Activated CD4-positive, alpha-beta T cell treated with anti-CD3 and anti-CD28 coated beads for 36 hours (primary cell): ENCODE data around the gene SLAMF7. TPM values are rescaled to one million over a fixed set of nuclear protein-coding genes. Genes with fewer than 3 reads are reported as not detected.

Source experiments
- ATAC-seq: fragments of 200-7000 bp; cut with Tn5 transposase; one replicate; pipeline ENCODE4 v1.10.0; 2021; ENCODE audit warnings: mild to moderate bottlenecking, moderate library complexity
- CTCF ChIA-PET: fragments of 350-600 bp; sonication (Branson Sonifier 250); formaldehyde crosslinking; loops from one replicate; lab custom pipeline; 2021; ENCODE audit warnings: antibody characterized with exemption; lab: Charles Lee
- POLR2A ChIA-PET: fragments of 350-600 bp; sonication (Branson Sonifier 250); formaldehyde crosslinking; loops from one replicate; lab custom pipeline; 2021; ENCODE audit warnings: antibody characterized with exemption, inconsistent platforms; lab: Charles Lee
- DNase-seq: peaks from one replicate; pipeline ENCODE4 v3.0.0-alpha.2; 2020
- H3K27ac Mint-ChIP-seq: one replicate; pipeline ENCODE4 v1.8.0; 2021; ENCODE audit warnings: mixed read lengths
- H3K27me3 Mint-ChIP-seq: one replicate; pipeline ENCODE4 v1.8.0; 2021; ENCODE audit warnings: mixed read lengths
- H3K36me3 Mint-ChIP-seq: one replicate; pipeline ENCODE4 v1.8.0; 2021; ENCODE audit warnings: low read depth, mixed read lengths
- H3K4me1 Mint-ChIP-seq: one replicate; pipeline ENCODE4 v1.8.0; 2021; ENCODE audit warnings: mixed read lengths
- H3K4me3 Mint-ChIP-seq: one replicate; pipeline ENCODE4 v1.8.0; 2021; ENCODE audit warnings: mild to moderate bottlenecking, moderate library complexity, mixed read lengths
- H3K9me3 Mint-ChIP-seq: one replicate; pipeline ENCODE4 v1.8.0; 2021; ENCODE audit warnings: low read depth, mixed read lengths
- intact Hi-C, 2 experiments: fragments of 100-400 bp; cut with DNase I in 1 of 2; cut with micrococcal nuclease in 1 of 2; formaldehyde crosslinking; loops; one replicate each; pipeline versions ENCODE4 v1.14.2 to v1.15.1; 2022 to 2024; cut with DNase I, micrococcal nuclease
- total RNA-seq, 2 experiments: library from RNA; stranded (reverse); gene quantifications; one replicate each; pipeline ENCODE4 v1.2.3, GENCODE V29; 2021

SLAMF7 gene
- total RNA-seq, 2 experiments from 2014 or later = 35.9 to 40.3 TPM

DNA sequence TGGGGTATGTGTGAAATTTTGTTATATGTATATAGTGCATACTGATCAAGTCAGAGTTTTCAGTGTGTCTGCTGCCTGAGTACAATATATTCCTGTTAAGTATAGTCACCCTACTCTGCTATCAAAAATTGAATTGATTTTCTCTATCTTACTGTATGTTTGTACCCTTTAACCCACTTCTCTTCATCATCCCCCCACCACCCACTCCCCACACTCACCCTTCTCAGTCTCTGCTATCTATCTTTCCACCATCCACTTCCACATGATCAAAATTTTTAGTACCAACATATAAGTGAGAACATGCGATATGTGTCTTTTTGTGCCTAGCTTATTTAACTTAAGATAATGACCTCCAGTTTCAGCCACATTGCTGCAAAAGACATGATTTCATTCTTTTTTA lies 61.1 kb downstream of the SLAMF7 start:
- intact Hi-C loops = loop anchor here in 1 of 2 experiments (2.0 kb wide), 1 partner anchor 37 kb away; no protein-coding TSS in a partner anchor
- Mint-ChIP-seq H3K27me3 (no peaks in the 10 kb centered on the region), H3K4me3 (peak overlapping the region; percentile 78), H3K9me3 (peaks cover 3% of the 10 kb centered on the region), H3K27ac (peak overlapping the region; percentile 95), H3K36me3 (peaks cover 21% of the 10 kb centered on the region), H3K4me1 (peaks cover 88% of the 10 kb centered on the region)
- CTCF ChIA-PET = interaction anchor here (0.7 to 7.3 kb wide), 7 partner anchors 12 to 639 kb away, joined by 3 to 62 read pairs (median 4); no protein-coding TSS in a partner anchor
- DNase-seq (peak; percentile 60), ATAC-seq (peak; percentile 11)
- POLR2A ChIA-PET = interaction anchor here (0.7 kb wide), 1 partner anchor 62 kb away, joined by 3 read pairs; no protein-coding TSS in a partner anchor

GRCh38 chr1:160800645-160801408 lies 61.8 kb downstream of the SLAMF7 start:
- ChIA-PET POLR2A (interaction anchor here (0.7 kb wide), 1 partner anchor 62 kb away, joined by 3 read pairs; no protein-coding TSS in a partner anchor), CTCF (interaction anchor here (0.6 to 7.3 kb wide), 5 partner anchors 20 to 366 kb away, joined by 4 to 62 read pairs (median 33); no protein-coding TSS in a partner anchor)
- H3K9me3 Mint-ChIP-seq = peaks cover 5% of the 10 kb centered on the region
- ATAC-seq = no peak
- intact Hi-C loops = loop anchor here in 1 of 2 experiments (2.0 kb wide), 1 partner anchor 36 kb away; no protein-coding TSS in a partner anchor
- H3K27ac Mint-ChIP-seq = peak overlapping the region; percentile 82
- H3K36me3 Mint-ChIP-seq = peaks cover 27% of the 10 kb centered on the region
- DNase-seq = no peak
- peaks cover 88% of the 10 kb centered on the region for H3K4me1 Mint-ChIP-seq
- H3K4me3 Mint-ChIP-seq = peak overlapping the region; percentile 78
- H3K27me3 Mint-ChIP-seq = no peaks in the 10 kb centered on the region

GRCh38 chr1:160801836-160802580 lies 63.0 kb downstream of the SLAMF7 start:
- POLR2A ChIA-PET = no interaction called here
- Mint-ChIP-seq H3K4me3 (no peak overlapping the region), H3K4me1 (peaks cover 88% of the 10 kb centered on the region), H3K27ac (no peak overlapping the region), H3K27me3 (no peaks in the 10 kb centered on the region), H3K9me3 (peaks cover 12% of the 10 kb centered on the region), H3K36me3 (peaks cover 37% of the 10 kb centered on the region)
- CTCF ChIA-PET = interaction anchor here (1.1 kb wide), 1 partner anchor 188 kb away, joined by 3 read pairs; no protein-coding TSS in a partner anchor
- ATAC-seq (no peak), DNase-seq (no peak)
- intact Hi-C loops = loop anchor here in 1 of 2 experiments (2.0 kb wide), 1 partner anchor 35 kb away; no protein-coding TSS in a partner anchor

Other genes starting within 250 kb of the SLAMF7 start
- 10 to 100 TPM; 45.9 to 55.0 TPM for gene SLAMF6, start 216.0 kb upstream of the SLAMF7 start, total RNA-seq
- gene CD84, start 159.8 kb upstream of the SLAMF7 start, total RNA-seq = 10 to 100 TPM; 14.8 to 17.8 TPM
- gene SLAMF1, start 92.2 kb upstream of the SLAMF7 start, total RNA-seq = 100 to 1,000 TPM; 103 to 108 TPM
- 100 to 1,000 TPM; 180 to 217 TPM for gene CD48, start 27.4 kb upstream of the SLAMF7 start, total RNA-seq
- 10 to 100 TPM in 1 of 2 experiments, 1 to 10 TPM in 1; 10.0 to 11.0 TPM for gene LY9, start 56.9 kb downstream of the SLAMF7 start, total RNA-seq
- under 1 TPM; 0.14 to 0.25 TPM for gene CD244, start 123.6 kb downstream of the SLAMF7 start, total RNA-seq
- not detected for gene ITLN1, start 145.9 kb downstream of the SLAMF7 start, total RNA-seq
- gene ITLN2, start 215.6 kb downstream of the SLAMF7 start, total RNA-seq = not detected